Neural cell (in vitro differentiated cells): Measurements from ENCODE around the gene LIM2. TPM values are rescaled to one million over a fixed set of nuclear protein-coding genes. Genes with fewer than 3 reads are reported as not detected.

ENCODE experiments used
- H2AFZ ChIP-seq: fragments of 200-600, 300-800 bp; sonication (generic), shearing (Covaris generic); 2 replicates; pipeline ENCODE4 v1.6.0; 2014; ENCODE audit warnings: low read depth, mild to moderate bottlenecking, antibody characterized with exemption, low read length, moderate library complexity
- H3F3A ChIP-seq: fragments of 200-600 bp; shearing (Covaris generic); 2 replicates; pipeline ENCODE4 v1.6.1; 2016; ENCODE audit warnings: mild to moderate bottlenecking, moderate library complexity, mixed read lengths, antibody characterized with exemption, low read length; ENCODE audit not compliant: insufficient read depth, poor library complexity, severe bottlenecking
- H3K27ac ChIP-seq: fragments of 200-600, 300-800 bp; sonication (generic), shearing (Covaris generic); 2 replicates; pipeline ENCODE4 v1.5.1; 2014; ENCODE audit warnings: mild to moderate bottlenecking, low read length, moderate library complexity
- H3K27me3 ChIP-seq: fragments of 300-800, 200-600 bp; sonication (generic), shearing (Covaris generic); 2 replicates; pipeline ENCODE4 v1.6.0; 2014; ENCODE audit warnings: mild to moderate bottlenecking, low read depth, low read length, moderate library complexity; ENCODE audit not compliant: insufficient read depth
- H3K36me3 ChIP-seq: fragments of 300-800, 200-600 bp; sonication (generic), shearing (Covaris generic); 2 replicates; pipeline ENCODE4 v1.5.1; 2014; ENCODE audit warnings: mild to moderate bottlenecking, antibody characterized with exemption, low read length, moderate library complexity; ENCODE audit not compliant: insufficient read depth
- H3K4me2 ChIP-seq: fragments of 300-800, 200-600 bp; sonication (generic), shearing (Covaris generic); 2 replicates; pipeline ENCODE4 v1.6.0; 2014; ENCODE audit warnings: mild to moderate bottlenecking, low read length
- H3K4me3 ChIP-seq: fragments of 300-800, 200-600 bp; sonication (generic), shearing (Covaris generic); 2 replicates; pipeline ENCODE4 v1.5.1; 2014; ENCODE audit warnings: mild to moderate bottlenecking, low read length, moderate library complexity
- H3K79me2 ChIP-seq: fragments of 200-600 bp; shearing (Covaris generic); replicated peaks from 2 replicates; pipeline ENCODE4 v1.6.0; 2014; ENCODE audit warnings: mild to moderate bottlenecking, low read length, moderate library complexity; ENCODE audit not compliant: insufficient read depth
- H3K9ac ChIP-seq: fragments of 300-800, 200-600 bp; sonication (generic), shearing (Covaris generic); 2 replicates; pipeline ENCODE4 v1.6.1; 2016; ENCODE audit warnings: mild to moderate bottlenecking, low read length, mixed read lengths
- H3K9me2 ChIP-seq: fragments of 200-600 bp; shearing (Covaris generic); 2 replicates; pipeline ENCODE4 v1.6.1; 2016; ENCODE audit warnings: mild to moderate bottlenecking, low read length, mixed read lengths; ENCODE audit not compliant: insufficient read depth
- H3K9me3 ChIP-seq: fragments of 200-600, 300-800 bp; sonication (generic), shearing (Covaris generic); 2 replicates; pipeline ENCODE4 v1.6.1; 2016; ENCODE audit warnings: mild to moderate bottlenecking, mixed run types, low read length, moderate library complexity, mixed read lengths
- H4K20me1 ChIP-seq: fragments of 200-600 bp; shearing (Covaris generic); 2 replicates; pipeline ENCODE4 v1.6.1; 2016; ENCODE audit warnings: mild to moderate bottlenecking, mixed run types; ENCODE audit not compliant: insufficient read depth
- EP300 ChIP-seq: fragments of 450-650 bp; conservative IDR thresholded peaks from 2 replicates; pipeline ENCODE4 v1.6.1; 2014; ENCODE audit warnings: antibody characterized with exemption, mild to moderate bottlenecking, moderate library complexity; ENCODE audit not compliant: poor library complexity, severe bottlenecking
- EZH2 ChIP-seq: fragments of 200-600, 300-800 bp; shearing (Covaris generic), sonication (generic); IDR thresholded peaks from 2 replicates; pipeline ENCODE4 v1.6.1; 2014; ENCODE audit warnings: antibody characterized with exemption, low read length, borderline replicate concordance, mild to moderate bottlenecking; ENCODE audit not compliant: insufficient read depth, poor library complexity, severe bottlenecking
- POLR2AphosphoS5 ChIP-seq: IDR thresholded peaks from 2 replicates; pipeline ENCODE4 v1.6.1; 2012
- SMC3 ChIP-seq: fragments of 450-650 bp; conservative IDR thresholded peaks from 2 replicates; pipeline ENCODE4 v1.6.1; 2014; ENCODE audit warnings: antibody characterized with exemption, mild to moderate bottlenecking, moderate library complexity; ENCODE audit not compliant: poor library complexity
- polyA plus RNA-seq: library from polyadenylated mRNA; depleted of rRNA; stranded (reverse); fragments of >200 nt; gene quantifications from 2 replicates; pipeline ENCODE4 v1.2.3, GENCODE V29; 2014
- TF ChIP-seq, protein P1 (sequence below): fragments of 450-650 bp; IDR thresholded peaks from 2 replicates; pipeline ENCODE4 v1.5.1; 2014; ENCODE audit warnings: antibody characterized with exemption, mild to moderate bottlenecking, moderate library complexity; ENCODE audit not compliant: poor library complexity, severe bottlenecking

Gene LIM2
- polyA plus RNA-seq, 1 donor from 2014 or later, result not detected

GRCh38 chr19:51352783-51353360 is 34.9 kb downstream of the LIM2 start:
- Histone ChIP-seq H3K9me3 (no peaks in the 10 kb centered on the region), H3K9me2 (no peaks in the 10 kb centered on the region), H3K27me3 (no peaks in the 10 kb centered on the region), H3K27ac (no peak overlapping the region), H3K79me2 (no peaks in the 10 kb centered on the region), H3K36me3 (no peaks in the 10 kb centered on the region), H3K4me3 (peak overlapping the region; percentile 53), H4K20me1 (no peaks in the 10 kb centered on the region), H3K4me2 (no peak overlapping the region), H3K9ac (no peak overlapping the region), H2AFZ (no peak overlapping the region), H3F3A (no peaks in the 10 kb centered on the region)
- TF ChIP-seq POLR2AphosphoS5, result no peak

- Histone ChIP-seq H3K4me3 (no peak overlapping the region), H3K27ac (no peak overlapping the region), H3K9ac (no peak overlapping the region), H3K9me2 (no peaks in the 10 kb centered on the region), H4K20me1 (no peaks in the 10 kb centered on the region), H3K9me3 (no peaks in the 10 kb centered on the region), H3K79me2 (no peaks in the 10 kb centered on the region), H3K27me3 (no peaks in the 10 kb centered on the region), H2AFZ (no peak overlapping the region), H3F3A (no peaks in the 10 kb centered on the region), H3K36me3 (no peaks in the 10 kb centered on the region), H3K4me2 (no peak overlapping the region)
- TF ChIP-seq EP300, result no peak
- no peak for TF ChIP-seq EZH2
- TF ChIP-seq, protein P1, sequence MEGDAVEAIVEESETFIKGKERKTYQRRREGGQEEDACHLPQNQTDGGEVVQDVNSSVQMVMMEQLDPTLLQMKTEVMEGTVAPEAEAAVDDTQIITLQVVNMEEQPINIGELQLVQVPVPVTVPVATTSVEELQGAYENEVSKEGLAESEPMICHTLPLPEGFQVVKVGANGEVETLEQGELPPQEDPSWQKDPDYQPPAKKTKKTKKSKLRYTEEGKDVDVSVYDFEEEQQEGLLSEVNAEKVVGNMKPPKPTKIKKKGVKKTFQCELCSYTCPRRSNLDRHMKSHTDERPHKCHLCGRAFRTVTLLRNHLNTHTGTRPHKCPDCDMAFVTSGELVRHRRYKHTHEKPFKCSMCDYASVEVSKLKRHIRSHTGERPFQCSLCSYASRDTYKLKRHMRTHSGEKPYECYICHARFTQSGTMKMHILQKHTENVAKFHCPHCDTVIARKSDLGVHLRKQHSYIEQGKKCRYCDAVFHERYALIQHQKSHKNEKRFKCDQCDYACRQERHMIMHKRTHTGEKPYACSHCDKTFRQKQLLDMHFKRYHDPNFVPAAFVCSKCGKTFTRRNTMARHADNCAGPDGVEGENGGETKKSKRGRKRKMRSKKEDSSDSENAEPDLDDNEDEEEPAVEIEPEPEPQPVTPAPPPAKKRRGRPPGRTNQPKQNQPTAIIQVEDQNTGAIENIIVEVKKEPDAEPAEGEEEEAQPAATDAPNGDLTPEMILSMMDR, result no peak
- TF ChIP-seq SMC3, result no peak
These were observed 36.3 kb downstream of the LIM2 start for GRCh38 chr19:51351266-51351990.

DNA sequence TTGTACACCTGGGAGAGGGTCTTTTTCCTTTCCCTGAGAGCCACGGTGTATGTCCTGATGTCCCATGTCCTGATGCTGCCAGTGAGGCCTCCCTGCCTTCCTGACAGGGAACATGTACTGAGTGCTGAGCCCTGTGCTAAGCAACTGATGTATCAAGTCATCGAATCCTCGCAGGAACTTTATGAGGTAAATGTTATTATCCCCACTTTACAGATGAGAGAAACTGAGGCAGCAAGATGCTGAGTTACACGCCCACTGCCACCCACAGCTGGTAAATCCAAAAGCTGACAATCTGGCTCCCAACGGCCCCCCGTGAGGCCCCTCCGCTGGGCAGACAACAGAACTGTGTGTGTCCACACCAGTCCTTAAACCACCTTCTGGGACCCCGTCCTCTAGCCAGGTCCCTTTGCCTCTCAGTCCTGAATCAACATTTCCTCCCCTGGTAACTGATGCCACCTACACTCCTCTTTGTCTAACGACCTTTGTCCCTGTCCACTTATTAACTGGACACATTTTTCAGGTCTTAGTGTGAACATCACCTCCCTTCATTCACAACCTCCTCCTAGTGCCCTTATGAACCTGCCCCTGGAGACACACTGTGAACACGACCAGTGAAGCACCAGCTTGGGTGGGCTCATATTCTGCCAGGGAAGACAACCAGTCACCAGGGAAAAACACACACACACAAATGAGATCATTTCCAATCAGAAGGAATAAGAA is 40.4 kb downstream of the LIM2 start:
- TF ChIP-seq POLR2AphosphoS5, result no peak
- H3K36me3 ChIP-seq, result no peaks in the 10 kb centered on the region
- no peak overlapping the region for H2AFZ ChIP-seq

More for the DNA sequence above, 40.4 kb downstream of the LIM2 start:
- H3F3A ChIP-seq, result no peaks in the 10 kb centered on the region
- no peaks in the 10 kb centered on the region for H3K27me3 ChIP-seq
- no peaks in the 10 kb centered on the region for H4K20me1 ChIP-seq
- H3K9me3 ChIP-seq, result no peaks in the 10 kb centered on the region
- H3K4me2 ChIP-seq, result no peak overlapping the region
- no peaks in the 10 kb centered on the region for H3K79me2 ChIP-seq
- no peak overlapping the region for H3K9ac ChIP-seq
- H3K4me3 ChIP-seq, result no peak overlapping the region
- no peaks in the 10 kb centered on the region for H3K9me2 ChIP-seq
- H3K27ac ChIP-seq, result no peak overlapping the region
